HG03457 (cell line): Measurements from ENCODE around the gene TEX26.

Experiments used
- ATAC-seq: cut with Tn5 transposase; IDR thresholded peaks from one replicate; pipeline ENCODE4 v1.9.1; 2021; ENCODE audit warnings: moderate number of reproducible peaks; ENCODE audit not compliant: unreplicated experiment

The TEX26 gene

GRCh38 chr13:31011193-31011860 lies 78.9 kb downstream of the TEX26 start:
- no peak for ATAC-seq

- no peak for ATAC-seq
Observed at GRCh38 chr13:31011901-31012654, 79.6 kb downstream of the TEX26 start.

GRCh38 chr13:31012655-31013024 lies 80.2 kb downstream of the TEX26 start:
- no peak for ATAC-seq

- ATAC-seq: no peak
Observed at GRCh38 chr13:31014456-31014855, 82.0 kb downstream of the TEX26 start.

GRCh38 chr13:31015199-31015598 lies 82.7 kb downstream of the TEX26 start:
- no peak for ATAC-seq

GRCh38 chr13:31016342-31017325 lies 84.2 kb downstream of the TEX26 start:
- no peak for ATAC-seq

GRCh38 chr13:31018511-31018910 lies 86.1 kb downstream of the TEX26 start:
- ATAC-seq: no peak

- no peak for ATAC-seq
Observed at GRCh38 chr13:31020996-31021395, 88.5 kb downstream of the TEX26 start.

- no peak for ATAC-seq
Observed at GRCh38 chr13:31022288-31022895, 89.9 kb downstream of the TEX26 start.

- no peak for ATAC-seq
Observed at GRCh38 chr13:31022928-31023530, 90.6 kb downstream of the TEX26 start.
